ENCODE results near the gene NKAIN1. TPM values are rescaled to one million over a fixed set of nuclear protein-coding genes. Genes with fewer than 3 reads are reported as not detected.

The NKAIN1 gene
- total RNA-seq, 4 donors from 2014 or later = not detected

GRCh38 chr1:31259746-31260145 is 20.1 kb upstream of the NKAIN1 start:
- Histone ChIP-seq H3K27ac (no peak overlapping the region), H3K9me3 (no peaks in the 10 kb centered on the region), H3K27me3 (no peaks in the 10 kb centered on the region), H3K4me1 (no peaks in the 10 kb centered on the region), H3K36me3 (peaks cover 0 to 84% (median 16%) of the 10 kb centered on the region in 3 donors), H3K4me3 (no peak overlapping the region)
- 77 to 93% methylated on average over 3 of the region's 3 CpGs for WGBS, 2 donors
- DNase-seq (ENCODE audit: low spot score in 2 of 2) = no peak
- TF ChIP-seq EP300 (IDR thresholded peaks at IDR 0.05) (no peak), POLR2A (IDR thresholded peaks at IDR 0.05) (no peak), CTCF (IDR thresholded peaks at IDR 0.05) (no peak)

- 75 to 97% methylated on average over 1 of the region's 1 CpG for WGBS, 2 donors
- Histone ChIP-seq H3K4me3 (no peak overlapping the region), H3K36me3 (peaks cover 0 to 74% (median 16%) of the 10 kb centered on the region in 3 donors)
Observed at GRCh38 chr1:31258581-31258980, 18.9 kb upstream of the NKAIN1 start.

GRCh38 chr1:31257213-31257612 is 17.5 kb upstream of the NKAIN1 start:
- no peak for TF ChIP-seq EP300 (IDR thresholded peaks at IDR 0.05)
- Histone ChIP-seq H3K9me3 (no peaks in the 10 kb centered on the region), H3K27me3 (no peaks in the 10 kb centered on the region), H3K4me3 (no peak overlapping the region), H3K36me3 (peaks cover 0 to 60% (median 16%) of the 10 kb centered on the region in 3 donors), H3K4me1 (no peaks in the 10 kb centered on the region), H3K27ac (no peak overlapping the region)
- DNase-seq (ENCODE audit: low spot score in 2 of 2) = no peak
- WGBS, 2 donors = 89 to 94% methylated on average over 1 of the region's 1 CpG

More at GRCh38 chr1:31258581-31258980, 18.9 kb upstream of the NKAIN1 start:
- H3K9me3 ChIP-seq = no peaks in the 10 kb centered on the region
- H3K4me1 ChIP-seq = no peaks in the 10 kb centered on the region
- no peak for DNase-seq (ENCODE audit: low spot score in 2 of 2)
- no peaks in the 10 kb centered on the region for H3K27me3 ChIP-seq
- H3K27ac ChIP-seq = no peak overlapping the region
- TF ChIP-seq CTCF (IDR thresholded peaks at IDR 0.05) (no peak), EP300 (IDR thresholded peaks at IDR 0.05) (no peak), POLR2A (IDR thresholded peaks at IDR 0.05) (no peak)

- peaks cover 0 to 6% (median 0%) of the 10 kb centered on the region in 3 donors for H3K36me3 ChIP-seq
- no peak overlapping the region for H3K27ac ChIP-seq
- no peaks in the 10 kb centered on the region for H3K27me3 ChIP-seq
- no peak for DNase-seq (ENCODE audit: low spot score in 2 of 2)
- no peaks in the 10 kb centered on the region for H3K9me3 ChIP-seq
- no peaks in the 10 kb centered on the region for H3K4me1 ChIP-seq
- H3K4me3 ChIP-seq = no peak overlapping the region
- WGBS, 2 donors = 92% methylated on average over 3 of the region's 3 CpGs
- TF ChIP-seq CTCF (IDR thresholded peaks at IDR 0.05) (no peak), POLR2A (IDR thresholded peaks at IDR 0.05) (no peak), EP300 (IDR thresholded peaks at IDR 0.05) (no peak)
Observed at GRCh38 chr1:31249854-31250253, 10.2 kb upstream of the NKAIN1 start.

GRCh38 chr1:31248276-31248675 is 8.6 kb upstream of the NKAIN1 start:
- no peak overlapping the region for H3K27ac ChIP-seq
- H3K27me3 ChIP-seq = no peaks in the 10 kb centered on the region
- WGBS, 2 donors = 78 to 81% methylated on average over 4 of the region's 4 CpGs
- no peaks in the 10 kb centered on the region for H3K4me1 ChIP-seq
- DNase-seq (ENCODE audit: low spot score in 2 of 2) = no peak
- no peak overlapping the region for H3K4me3 ChIP-seq
- peaks cover 0 to 4% (median 0%) of the 10 kb centered on the region in 3 donors for H3K36me3 ChIP-seq
- TF ChIP-seq EP300 (IDR thresholded peaks at IDR 0.05) = no peak
- no peak for TF ChIP-seq CTCF (IDR thresholded peaks at IDR 0.05)
- no peaks in the 10 kb centered on the region for H3K9me3 ChIP-seq

GRCh38 chr1:31244326-31244725 is 4.6 kb upstream of the NKAIN1 start:
- 58 to 64% methylated on average over 4 of the region's 4 CpGs for WGBS, 2 donors
- no peaks in the 10 kb centered on the region for H3K9me3 ChIP-seq
- no peak overlapping the region for H3K27ac ChIP-seq
- H3K27me3 ChIP-seq = peaks cover 0 to 25% of the 10 kb centered on the region in 2 donors
- no peaks in the 10 kb centered on the region for H3K36me3 ChIP-seq
- TF ChIP-seq CTCF (IDR thresholded peaks at IDR 0.05) (no peak), POLR2A (IDR thresholded peaks at IDR 0.05) (no peak), EP300 (IDR thresholded peaks at IDR 0.05) (no peak)
- no peak for DNase-seq (ENCODE audit: low spot score in 2 of 2)
- no peak overlapping the region for H3K4me3 ChIP-seq
- H3K4me1 ChIP-seq = peaks cover 0 to 6% (median 1%) of the 10 kb centered on the region in 4 donors
